Natural killer cell treated with Interleukin-12 subunit alpha and Interleukin-12 subunit beta and Interleukin-15 and Interleukin-18, amount 100 ng/mL, for 72 hours (primary cell): ENCODE data around the gene CYTH1. TPM values are rescaled to one million over a fixed set of nuclear protein-coding genes. Genes with fewer than 3 reads are reported as not detected.
A peak's percentile ranks its signal among the peaks of the same experiment; 100 is the strongest.

Experiments
- ATAC-seq, 2 donors: fragments of 150-1000 bp; cut with Tn5 transposase in 1 of 2; sonication (Bioruptor Pico), chemical (Tn5 transposase) in 1 of 2; 2 replicates each; pipeline ENCODE4 v1.10.0; 2021
- DNase-seq: peaks from one replicate; pipeline ENCODE4 v3.0.0; 2022; ENCODE audit warnings: low spot score
- H3K27ac Mint-ChIP-seq, 2 donors: 1 replicate in 1 of 2; 2 replicates in 1 of 2; pipeline ENCODE4 v1.8.0; 2022; ENCODE audit warnings: mixed read lengths in 2 of 2, mild to moderate bottlenecking in 1 of 2, moderate library complexity in 1 of 2
- H3K27me3 Mint-ChIP-seq, 2 donors: 1 replicate in 1 of 2; 2 replicates in 1 of 2; pipeline ENCODE4 v1.8.0; 2022; ENCODE audit warnings: mixed read lengths in 2 of 2
- H3K36me3 Mint-ChIP-seq: one replicate; pipeline ENCODE4 v1.8.0; 2022; ENCODE audit warnings: mixed read lengths
- H3K4me1 Mint-ChIP-seq, 2 donors: 1 replicate in 1 of 2; 2 replicates in 1 of 2; pipeline ENCODE4 v1.8.0; 2022; ENCODE audit warnings: low read depth in 2 of 2, mixed read lengths in 2 of 2, mild to moderate bottlenecking in 1 of 2
- H3K4me3 Mint-ChIP-seq: one replicate; pipeline ENCODE4 v1.8.0; 2022; ENCODE audit warnings: mixed read lengths
- H3K9me3 Mint-ChIP-seq: 2 replicates; pipeline ENCODE4 v1.8.0; 2022; ENCODE audit warnings: mixed read lengths
- total RNA-seq, 2 donors: library from RNA; stranded (reverse); gene quantifications; one replicate each; pipeline ENCODE4 v1.2.3, GENCODE V29; 2022

The CYTH1 gene
- total RNA-seq, 2 donors from 2014 or later = 111 to 149 TPM

- ATAC-seq = no peak
These were observed 66.9 kb downstream of the CYTH1 start for GRCh38 chr17:78715000-78715771.

GRCh38 chr17:78714534-78714933 lies 67.5 kb downstream of the CYTH1 start:
- Mint-ChIP-seq H3K4me1 (peaks cover 76 to 79% of the 10 kb centered on the region in 2 donors), H3K27me3 (no peaks in the 10 kb centered on the region), H3K36me3 (no peaks in the 10 kb centered on the region), H3K27ac (peak overlapping the region; percentile 86 to 95), H3K9me3 (no peaks in the 10 kb centered on the region), H3K4me3 (peak overlapping the region; percentile 73)
- DNase-seq = no peak
- ATAC-seq = peak in 1 of 2 donors; percentile 59

More at GRCh38 chr17:78715000-78715771, 66.9 kb downstream of the CYTH1 start:
- Mint-ChIP-seq H3K27ac (peak overlapping the region; percentile 86 to 95), H3K27me3 (no peaks in the 10 kb centered on the region), H3K4me1 (peaks cover 76 to 79% of the 10 kb centered on the region in 2 donors), H3K36me3 (no peaks in the 10 kb centered on the region), H3K9me3 (no peaks in the 10 kb centered on the region), H3K4me3 (peak overlapping the region; percentile 73)
- no peak for DNase-seq

DNA sequence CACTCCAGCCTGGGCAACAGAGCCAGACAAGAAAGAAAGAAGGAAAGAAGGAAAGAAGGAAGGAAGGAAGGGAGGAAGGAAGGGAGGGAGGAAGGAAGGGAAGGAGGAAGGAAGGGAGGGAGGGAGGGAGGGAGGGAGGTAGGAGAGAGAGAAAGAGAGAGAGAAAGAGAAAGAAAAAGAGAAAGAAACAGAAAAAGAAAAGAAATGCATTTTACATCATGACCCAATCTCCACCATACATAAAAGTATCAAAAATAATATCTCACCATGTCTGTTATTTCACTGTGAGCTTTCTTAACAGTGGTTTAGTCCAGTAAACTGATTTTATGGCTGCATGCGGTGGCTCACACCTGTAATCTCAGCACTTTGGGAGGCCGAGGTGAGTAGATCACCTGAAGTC lies 70.0 kb downstream of the CYTH1 start:
- Mint-ChIP-seq H3K27ac (peak overlapping the region; percentile 64 to 95), H3K4me1 (peaks cover 65 to 72% of the 10 kb centered on the region in 2 donors), H3K4me3 (no peak overlapping the region), H3K36me3 (no peaks in the 10 kb centered on the region), H3K9me3 (no peaks in the 10 kb centered on the region), H3K27me3 (no peaks in the 10 kb centered on the region)
- no peak for ATAC-seq
- no peak for DNase-seq

DNA sequence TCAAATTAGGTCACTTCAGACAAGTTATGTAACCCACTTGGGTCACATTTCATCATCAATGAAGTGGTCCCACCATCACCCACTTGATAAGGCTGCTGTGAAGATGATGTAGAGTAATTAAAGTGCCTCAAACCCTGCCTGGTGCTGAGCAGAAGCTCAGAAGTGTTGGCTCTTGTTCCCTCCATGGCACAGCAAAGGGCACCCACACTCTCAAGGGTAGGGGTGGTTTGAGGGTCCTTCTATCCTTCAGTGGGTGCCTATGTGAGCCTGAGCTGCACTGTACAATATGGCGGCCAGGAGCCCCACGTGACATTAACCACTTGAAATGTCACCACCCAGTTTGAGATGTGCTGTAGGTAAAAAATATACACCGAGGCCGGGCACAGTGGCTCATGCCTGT lies 71.5 kb downstream of the CYTH1 start:
- no peak for DNase-seq
- no peak for ATAC-seq
- Mint-ChIP-seq H3K9me3 (no peaks in the 10 kb centered on the region), H3K36me3 (peaks cover 2% of the 10 kb centered on the region), H3K27ac (peak overlapping the region; percentile 73 to 81), H3K4me1 (peaks cover 50 to 60% of the 10 kb centered on the region in 2 donors), H3K4me3 (peak overlapping the region; percentile 67), H3K27me3 (no peaks in the 10 kb centered on the region)

- ATAC-seq (no peak), DNase-seq (no peak)
- peaks cover 42 to 54% of the 10 kb centered on the region in 2 donors for H3K4me1 Mint-ChIP-seq
- peaks cover 4% of the 10 kb centered on the region for H3K36me3 Mint-ChIP-seq
- H3K27me3 Mint-ChIP-seq = no peaks in the 10 kb centered on the region
- peak overlapping the region; percentile 67 for H3K4me3 Mint-ChIP-seq
- peak overlapping the region; percentile 73 to 81 for H3K27ac Mint-ChIP-seq
- no peaks in the 10 kb centered on the region for H3K9me3 Mint-ChIP-seq
These were observed 72.3 kb downstream of the CYTH1 start for GRCh38 chr17:78709751-78710181.

GRCh38 chr17:78709119-78709681 lies 72.9 kb downstream of the CYTH1 start:
- Mint-ChIP-seq H3K27ac (peak overlapping the region; percentile 73 to 81), H3K27me3 (no peaks in the 10 kb centered on the region), H3K4me1 (peaks cover 36 to 48% of the 10 kb centered on the region in 2 donors), H3K9me3 (no peaks in the 10 kb centered on the region), H3K36me3 (peaks cover 4% of the 10 kb centered on the region), H3K4me3 (peak overlapping the region; percentile 67)
- no peak for DNase-seq
- peak in 1 of 2 donors; percentile 36 for ATAC-seq

GRCh38 chr17:78708510-78708973 lies 73.5 kb downstream of the CYTH1 start:
- no peak for DNase-seq
- peak overlapping the region; percentile 67 for H3K4me3 Mint-ChIP-seq
- peak; percentile 79 to 84 for ATAC-seq
- no peaks in the 10 kb centered on the region for H3K9me3 Mint-ChIP-seq
- peaks cover 7% of the 10 kb centered on the region for H3K36me3 Mint-ChIP-seq
- H3K4me1 Mint-ChIP-seq = peaks cover 36 to 47% of the 10 kb centered on the region in 2 donors
- no peaks in the 10 kb centered on the region for H3K27me3 Mint-ChIP-seq
- peak overlapping the region; percentile 73 to 81 for H3K27ac Mint-ChIP-seq

GRCh38 chr17:78707923-78708322 lies 74.2 kb downstream of the CYTH1 start:
- H3K27me3 Mint-ChIP-seq = no peaks in the 10 kb centered on the region
- peaks cover 36 to 45% of the 10 kb centered on the region in 2 donors for H3K4me1 Mint-ChIP-seq
- peaks cover 8% of the 10 kb centered on the region for H3K36me3 Mint-ChIP-seq
- no peak for DNase-seq
- no peaks in the 10 kb centered on the region for H3K9me3 Mint-ChIP-seq
- no peak overlapping the region for H3K4me3 Mint-ChIP-seq
- H3K27ac Mint-ChIP-seq = peak overlapping the region; percentile 73 to 81
- no peak for ATAC-seq

DNA sequence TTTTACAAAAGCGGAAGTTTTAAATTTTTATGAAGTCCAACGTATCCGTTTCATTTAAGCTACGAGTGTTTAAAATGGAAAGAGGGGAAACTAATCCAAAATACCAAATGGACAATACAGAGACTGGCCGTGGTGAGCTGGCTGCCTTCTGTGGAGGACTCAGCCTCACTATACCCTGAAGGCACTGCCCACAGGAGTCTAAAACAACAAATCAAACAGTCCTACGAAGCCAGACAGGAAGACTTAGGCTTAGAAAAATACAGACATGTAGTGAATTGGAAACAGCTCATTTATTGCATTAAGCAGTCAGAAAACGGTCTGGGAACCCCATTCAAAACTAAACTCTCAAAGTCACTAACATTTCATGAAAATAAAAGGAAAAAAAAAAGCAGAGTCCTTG lies 75.1 kb downstream of the CYTH1 start:
- no peak for DNase-seq
- Mint-ChIP-seq H3K9me3 (no peaks in the 10 kb centered on the region), H3K27ac (peak overlapping the region in 1 of 2 donors; percentile 53), H3K4me1 (peaks cover 34 to 39% of the 10 kb centered on the region in 2 donors), H3K4me3 (no peak overlapping the region), H3K27me3 (no peaks in the 10 kb centered on the region), H3K36me3 (peaks cover 15% of the 10 kb centered on the region)
- ATAC-seq = no peak

DNA sequence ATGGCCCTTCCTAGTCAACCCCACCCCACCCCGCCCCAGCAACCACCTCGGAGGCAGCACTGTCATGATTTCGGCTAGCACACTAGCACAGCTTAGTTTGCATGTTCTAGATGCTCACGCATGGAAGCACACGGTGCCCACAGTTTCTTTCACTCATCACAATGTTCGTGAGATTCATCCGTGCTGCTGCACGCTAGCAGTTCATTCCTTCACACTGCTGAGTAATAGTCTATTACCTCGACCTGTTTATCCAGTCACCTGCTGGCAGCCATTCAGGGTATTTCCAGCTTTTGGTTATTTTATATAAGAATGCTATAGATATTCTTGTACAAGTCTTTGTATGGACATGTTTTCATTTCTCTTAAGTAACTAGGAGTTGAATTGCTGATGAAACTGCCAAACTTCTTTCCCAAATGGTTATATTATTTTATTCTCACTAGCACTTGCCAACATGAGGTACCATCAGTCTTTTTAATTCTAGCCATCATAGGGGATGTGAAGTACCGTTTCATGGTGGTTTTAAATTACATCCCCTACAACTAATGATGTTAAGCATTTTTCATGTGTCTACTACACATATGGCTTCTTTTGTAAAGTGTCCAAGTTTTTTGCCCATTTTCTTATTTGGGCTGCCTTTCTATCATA lies 75.7 kb downstream of the CYTH1 start:
- Mint-ChIP-seq H3K27me3 (no peaks in the 10 kb centered on the region), H3K27ac (peak overlapping the region in 1 of 2 donors; percentile 53), H3K4me3 (no peak overlapping the region), H3K4me1 (peaks cover 28 to 34% of the 10 kb centered on the region in 2 donors), H3K9me3 (no peaks in the 10 kb centered on the region), H3K36me3 (peaks cover 18% of the 10 kb centered on the region)
- no peak for ATAC-seq
- DNase-seq = no peak

GRCh38 chr17:78705071-78705470 lies 77.0 kb downstream of the CYTH1 start:
- Mint-ChIP-seq H3K4me1 (peaks cover 19 to 23% of the 10 kb centered on the region in 2 donors), H3K36me3 (peaks cover 21% of the 10 kb centered on the region), H3K27ac (peak overlapping the region; percentile 47 to 59), H3K27me3 (no peaks in the 10 kb centered on the region), H3K4me3 (no peak overlapping the region), H3K9me3 (no peaks in the 10 kb centered on the region)
- ATAC-seq (no peak), DNase-seq (no peak)

- no peak overlapping the region for H3K4me3 Mint-ChIP-seq
These were observed 77.5 kb downstream of the CYTH1 start for GRCh38 chr17:78704594-78704993.

DNA sequence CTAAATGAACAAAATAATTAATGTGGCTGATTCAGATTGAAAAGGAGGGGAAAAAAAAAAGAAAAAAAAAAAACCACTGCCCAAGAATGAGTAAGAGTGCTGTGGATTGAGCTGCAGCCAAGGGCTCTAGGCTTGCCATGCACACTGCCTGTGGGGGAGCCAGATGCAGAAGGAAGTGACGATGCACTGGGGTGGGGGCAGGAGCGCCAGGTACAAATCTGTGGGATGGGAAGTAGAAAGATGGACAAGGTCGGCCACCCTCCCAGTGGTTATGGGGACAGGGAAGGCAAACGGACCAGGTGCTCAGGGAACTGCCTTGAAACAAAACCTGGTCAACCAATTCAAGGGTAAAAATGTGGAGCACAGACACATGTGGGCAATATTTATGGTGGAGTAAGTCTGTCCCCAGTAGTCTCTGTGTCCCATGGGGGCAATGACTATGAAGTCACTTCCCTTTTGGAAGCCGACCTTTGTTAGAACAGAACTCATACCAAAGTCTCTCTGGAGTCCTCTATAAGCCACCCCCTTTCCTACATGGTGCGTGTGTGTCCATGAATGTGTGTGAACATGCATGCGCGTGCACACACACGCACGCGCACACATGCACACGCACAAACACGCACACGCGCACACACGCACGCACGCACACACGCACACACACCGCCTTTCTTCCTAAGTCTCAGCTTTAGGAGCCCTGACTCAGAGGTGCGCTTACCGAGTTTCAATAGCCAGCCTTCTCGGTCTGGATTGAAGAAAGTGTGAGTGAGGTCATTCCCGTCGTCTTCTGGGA lies 84.3 kb downstream of the CYTH1 start:
- H3K27me3 Mint-ChIP-seq = no peaks in the 10 kb centered on the region

More at GRCh38 chr17:78704594-78704993, 77.5 kb downstream of the CYTH1 start:
- Mint-ChIP-seq H3K27ac (peak overlapping the region; percentile 42 to 59), H3K36me3 (peaks cover 21% of the 10 kb centered on the region), H3K9me3 (no peaks in the 10 kb centered on the region), H3K4me1 (peaks cover 14 to 19% of the 10 kb centered on the region in 2 donors), H3K27me3 (no peaks in the 10 kb centered on the region)
- ATAC-seq (no peak), DNase-seq (no peak)

More for the DNA sequence above, 84.3 kb downstream of the CYTH1 start:
- Mint-ChIP-seq H3K4me1 (peaks cover 21 to 25% of the 10 kb centered on the region in 2 donors), H3K4me3 (no peak overlapping the region), H3K9me3 (no peaks in the 10 kb centered on the region), H3K27ac (peak overlapping the region; percentile 55 to 76), H3K36me3 (peaks cover 39% of the 10 kb centered on the region)
- DNase-seq = no peak
- ATAC-seq = peak in 1 of 2 donors; percentile 44
